ENCODE results near the gene LRAT.

LRAT gene

DNA sequence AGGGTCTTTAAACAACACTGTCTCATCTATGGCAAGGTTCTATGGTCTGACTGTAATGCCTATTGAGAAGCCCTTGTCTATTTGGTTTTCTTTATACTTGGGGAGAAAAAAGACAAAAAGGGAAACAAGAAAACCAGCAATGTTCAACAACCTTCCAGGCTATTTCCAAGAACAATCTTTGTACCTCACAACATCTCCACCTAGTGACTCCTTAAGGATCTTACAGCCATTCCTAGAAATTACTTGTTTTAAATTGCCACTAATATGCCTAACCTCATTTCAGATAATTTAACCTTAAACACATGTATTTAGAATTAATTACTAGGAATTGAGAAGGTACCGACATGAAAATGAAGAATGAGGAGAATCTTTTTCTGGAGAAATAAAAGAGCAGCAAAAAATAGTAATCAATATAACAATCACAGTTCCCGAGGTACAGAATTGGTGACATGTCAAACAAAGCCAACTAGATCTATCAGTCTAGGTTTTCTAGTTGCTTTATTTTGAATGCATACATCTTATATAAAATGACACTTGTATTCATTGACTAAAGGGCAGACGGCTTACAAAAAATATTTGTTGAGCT is 35.7 kb downstream of the LRAT start:
- peak; percentile 54 for DNase-seq

DNA sequence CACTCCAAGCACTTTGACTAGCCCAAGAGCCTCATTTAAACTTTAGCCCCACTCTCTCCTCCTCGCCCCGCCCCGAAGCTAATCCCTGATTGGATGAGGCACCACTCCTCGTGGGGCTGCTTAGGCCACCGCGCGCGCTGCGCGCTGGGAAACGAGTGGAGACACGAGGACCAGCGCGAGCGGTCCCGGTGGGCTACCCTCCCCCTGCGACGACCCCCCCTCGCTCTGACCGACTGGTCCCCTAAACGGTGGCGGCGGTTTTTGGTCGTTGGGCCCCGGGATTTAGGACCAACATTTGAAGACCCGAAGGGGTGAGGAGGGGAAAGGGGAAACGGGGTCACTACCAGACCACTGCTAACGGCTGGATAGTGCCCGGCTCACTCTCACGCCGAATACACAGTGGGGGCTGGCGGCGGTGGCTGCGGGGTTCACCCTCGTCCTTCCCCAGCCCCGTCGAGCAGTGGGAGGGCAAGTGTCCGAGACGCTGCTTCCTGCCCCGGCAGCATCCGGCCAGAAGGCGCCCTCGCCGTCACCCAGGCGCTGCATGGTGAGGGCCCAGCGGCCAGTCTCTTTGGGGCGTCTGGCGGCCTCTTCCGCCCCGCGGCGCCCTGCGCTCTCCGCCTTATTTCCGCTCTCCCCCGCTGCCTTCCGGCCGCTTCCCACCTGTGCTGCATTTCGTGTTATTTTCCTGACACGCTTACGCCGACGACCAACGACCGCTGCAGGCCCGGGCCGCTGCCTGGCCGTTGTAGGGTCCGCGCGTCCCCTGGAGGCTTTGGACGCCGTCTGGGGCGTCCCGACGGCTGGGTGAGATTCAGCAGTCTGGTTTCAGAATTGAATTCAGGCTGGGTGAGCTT is 37.6 kb downstream of the LRAT start, which contains the start of gene RBM46:
RBM46 (plus strand) TSS at position 147 of the 857 bp plus-strand sequence. CDS start 15,481 bp downstream, outside the sequence.
- no peak for DNase-seq

DNA sequence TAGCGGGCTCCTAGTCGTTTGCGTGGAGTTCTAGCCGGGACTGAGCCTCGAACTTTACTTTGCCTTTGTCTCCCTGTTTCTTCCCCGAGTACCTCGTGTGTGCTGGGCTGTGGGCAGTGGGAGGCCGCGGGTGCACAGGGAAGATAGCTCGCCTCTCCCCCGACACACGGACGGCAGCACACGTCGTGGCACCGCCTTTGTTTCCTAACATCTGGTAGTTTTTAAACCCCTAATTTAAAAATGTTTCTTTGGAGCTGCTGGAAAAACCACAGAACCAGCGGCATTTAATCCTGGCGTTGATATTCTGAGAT is 38.1 kb downstream of the LRAT start:
- DNase-seq = no peak
